Measurements from ENCODE around the gene HTRA1.
A peak's percentile ranks its signal among the peaks of the same experiment; 100 is the strongest.

DNA sequence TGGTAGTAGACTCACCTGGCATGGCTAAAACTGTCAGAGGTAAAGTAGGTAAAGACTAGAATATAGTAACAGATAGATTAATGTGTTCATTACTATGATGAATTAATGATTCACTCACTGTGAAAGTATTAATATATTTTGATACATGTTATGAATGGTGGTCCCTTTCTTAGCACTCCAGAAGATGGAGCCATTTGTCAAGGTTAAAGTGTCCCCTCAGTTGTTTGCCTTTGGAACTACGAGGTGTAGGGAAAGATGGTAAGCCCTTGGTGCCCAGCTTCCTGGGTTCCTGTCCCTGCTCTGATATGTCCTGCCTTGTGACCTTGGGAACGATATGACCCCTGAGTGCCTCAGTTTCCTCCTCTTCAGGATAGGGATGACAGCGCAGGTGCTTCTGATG is 49.4 kb downstream of the HTRA1 start:
- TF ChIP-seq, protein P1, sequence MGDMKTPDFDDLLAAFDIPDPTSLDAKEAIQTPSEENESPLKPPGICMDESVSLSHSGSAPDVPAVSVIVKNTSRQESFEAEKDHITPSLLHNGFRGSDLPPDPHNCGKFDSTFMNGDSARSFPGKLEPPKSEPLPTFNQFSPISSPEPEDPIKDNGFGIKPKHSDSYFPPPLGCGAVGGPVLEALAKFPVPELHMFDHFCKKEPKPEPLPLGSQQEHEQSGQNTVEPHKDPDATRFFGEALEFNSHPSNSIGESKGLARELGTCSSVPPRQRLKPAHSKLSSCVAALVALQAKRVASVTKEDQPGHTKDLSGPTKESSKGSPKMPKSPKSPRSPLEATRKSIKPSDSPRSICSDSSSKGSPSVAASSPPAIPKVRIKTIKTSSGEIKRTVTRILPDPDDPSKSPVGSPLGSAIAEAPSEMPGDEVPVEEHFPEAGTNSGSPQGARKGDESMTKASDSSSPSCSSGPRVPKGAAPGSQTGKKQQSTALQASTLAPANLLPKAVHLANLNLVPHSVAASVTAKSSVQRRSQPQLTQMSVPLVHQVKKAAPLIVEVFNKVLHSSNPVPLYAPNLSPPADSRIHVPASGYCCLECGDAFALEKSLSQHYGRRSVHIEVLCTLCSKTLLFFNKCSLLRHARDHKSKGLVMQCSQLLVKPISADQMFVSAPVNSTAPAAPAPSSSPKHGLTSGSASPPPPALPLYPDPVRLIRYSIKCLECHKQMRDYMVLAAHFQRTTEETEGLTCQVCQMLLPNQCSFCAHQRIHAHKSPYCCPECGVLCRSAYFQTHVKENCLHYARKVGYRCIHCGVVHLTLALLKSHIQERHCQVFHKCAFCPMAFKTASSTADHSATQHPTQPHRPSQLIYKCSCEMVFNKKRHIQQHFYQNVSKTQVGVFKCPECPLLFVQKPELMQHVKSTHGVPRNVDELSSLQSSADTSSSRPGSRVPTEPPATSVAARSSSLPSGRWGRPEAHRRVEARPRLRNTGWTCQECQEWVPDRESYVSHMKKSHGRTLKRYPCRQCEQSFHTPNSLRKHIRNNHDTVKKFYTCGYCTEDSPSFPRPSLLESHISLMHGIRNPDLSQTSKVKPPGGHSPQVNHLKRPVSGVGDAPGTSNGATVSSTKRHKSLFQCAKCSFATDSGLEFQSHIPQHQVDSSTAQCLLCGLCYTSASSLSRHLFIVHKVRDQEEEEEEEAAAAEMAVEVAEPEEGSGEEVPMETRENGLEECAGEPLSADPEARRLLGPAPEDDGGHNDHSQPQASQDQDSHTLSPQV (IDR thresholded peaks at IDR 0.05): no peak
- TF ChIP-seq CEBPB (tag; IDR thresholded peaks at IDR 0.05) (no peak), POLR2A (conservative IDR thresholded peaks at IDR 0.05) (no peak), NR1H2 (CRISPR knock-in tag; IDR thresholded peaks at IDR 0.05) (no peak), SIRT6 (IDR thresholded peaks at IDR 0.05; ENCODE audit: low read depth, low read length) (no peak), CBFA2T3 (IDR thresholded peaks at IDR 0.05) (no peak)
- TF ChIP-seq, protein P2, sequence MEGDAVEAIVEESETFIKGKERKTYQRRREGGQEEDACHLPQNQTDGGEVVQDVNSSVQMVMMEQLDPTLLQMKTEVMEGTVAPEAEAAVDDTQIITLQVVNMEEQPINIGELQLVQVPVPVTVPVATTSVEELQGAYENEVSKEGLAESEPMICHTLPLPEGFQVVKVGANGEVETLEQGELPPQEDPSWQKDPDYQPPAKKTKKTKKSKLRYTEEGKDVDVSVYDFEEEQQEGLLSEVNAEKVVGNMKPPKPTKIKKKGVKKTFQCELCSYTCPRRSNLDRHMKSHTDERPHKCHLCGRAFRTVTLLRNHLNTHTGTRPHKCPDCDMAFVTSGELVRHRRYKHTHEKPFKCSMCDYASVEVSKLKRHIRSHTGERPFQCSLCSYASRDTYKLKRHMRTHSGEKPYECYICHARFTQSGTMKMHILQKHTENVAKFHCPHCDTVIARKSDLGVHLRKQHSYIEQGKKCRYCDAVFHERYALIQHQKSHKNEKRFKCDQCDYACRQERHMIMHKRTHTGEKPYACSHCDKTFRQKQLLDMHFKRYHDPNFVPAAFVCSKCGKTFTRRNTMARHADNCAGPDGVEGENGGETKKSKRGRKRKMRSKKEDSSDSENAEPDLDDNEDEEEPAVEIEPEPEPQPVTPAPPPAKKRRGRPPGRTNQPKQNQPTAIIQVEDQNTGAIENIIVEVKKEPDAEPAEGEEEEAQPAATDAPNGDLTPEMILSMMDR (IDR thresholded peaks at IDR 0.05 in 2 of 3, conservative IDR thresholded peaks at IDR 0.05 in 1 of 3; ENCODE audit: insufficient read depth in 2 of 3, low read depth in 1 of 3, low read length in 3 of 3): peak in 1 of 3 experiments; percentile 6; a peak in 1 of 6 replicates
- TF ChIP-seq, protein P3, sequence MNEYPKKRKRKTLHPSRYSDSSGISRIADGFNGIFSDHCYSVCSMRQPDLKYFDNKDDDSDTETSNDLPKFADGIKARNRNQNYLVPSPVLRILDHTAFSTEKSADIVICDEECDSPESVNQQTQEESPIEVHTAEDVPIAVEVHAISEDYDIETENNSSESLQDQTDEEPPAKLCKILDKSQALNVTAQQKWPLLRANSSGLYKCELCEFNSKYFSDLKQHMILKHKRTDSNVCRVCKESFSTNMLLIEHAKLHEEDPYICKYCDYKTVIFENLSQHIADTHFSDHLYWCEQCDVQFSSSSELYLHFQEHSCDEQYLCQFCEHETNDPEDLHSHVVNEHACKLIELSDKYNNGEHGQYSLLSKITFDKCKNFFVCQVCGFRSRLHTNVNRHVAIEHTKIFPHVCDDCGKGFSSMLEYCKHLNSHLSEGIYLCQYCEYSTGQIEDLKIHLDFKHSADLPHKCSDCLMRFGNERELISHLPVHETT (CRISPR knock-in tag; conservative IDR thresholded peaks at IDR 0.05 in 1 of 2, IDR thresholded peaks at IDR 0.05 in 1 of 2): no peak

Data from K562 (cell line).